Common myeloid progenitor, CD34-positive (primary cell): Measurements from ENCODE around the gene PGPEP1.

Experiments used
- CTCF ChIA-PET: fragments of 350-600 bp; sonication (Branson Sonifier 250); formaldehyde crosslinking; loops from one replicate; lab custom pipeline; 2021; ENCODE audit warnings: antibody characterized with exemption; lab: Charles Lee
- POLR2A ChIA-PET: fragments of 350-600 bp; sonication (Branson Sonifier 250); formaldehyde crosslinking; loops from one replicate; lab custom pipeline; 2021; ENCODE audit warnings: antibody characterized with exemption; lab: Charles Lee
- DNase-seq, 3 donors: peaks; one replicate each; pipeline versions ENCODE4 v3.0.0 to v3.0.0-alpha.2; 2013
- H3K27ac ChIP-seq, 2 experiments: 1 replicate in 1 of 2; 2 replicates in 1 of 2; pipeline ENCODE4 v1.7.0; 2013; ENCODE audit warnings: inconsistent platforms in 2 of 2, low read length in 2 of 2, mild to moderate bottlenecking in 2 of 2, low read depth in 1 of 2, moderate library complexity in 1 of 2; ENCODE audit not compliant: severe bottlenecking in 2 of 2, insufficient read depth in 1 of 2, poor library complexity in 1 of 2
- H3K27me3 ChIP-seq, 5 experiments: replicated peaks in 2 of 5; 1 replicate in 3 of 5; 2 replicates in 2 of 5; pipeline versions ENCODE4 v1.6.1 to v1.7.0; 2013; ENCODE audit warnings: low read length in 4 of 5, mild to moderate bottlenecking in 2 of 5, moderate library complexity in 2 of 5, inconsistent platforms in 1 of 5; ENCODE audit not compliant: insufficient read depth in 5 of 5, control insufficient read depth in 4 of 5
- H3K36me3 ChIP-seq, 4 experiments: 1 replicate in 2 of 4; 2 replicates in 2 of 4; pipeline versions ENCODE4 v1.6.1 to v1.7.0; 2013; ENCODE audit warnings: low read length in 3 of 4, control low read depth in 1 of 4, mild to moderate bottlenecking in 1 of 4; ENCODE audit not compliant: control insufficient read depth in 4 of 4, insufficient read depth in 4 of 4
- H3K4me1 ChIP-seq, 4 experiments: 1 replicate in 3 of 4; 2 replicates in 1 of 4; pipeline versions ENCODE4 v1.6.1 to v1.7.1; 2013; ENCODE audit warnings: low read length in 3 of 4, mild to moderate bottlenecking in 3 of 4, control low read depth in 1 of 4, inconsistent platforms in 1 of 4, moderate library complexity in 1 of 4; ENCODE audit not compliant: control insufficient read depth in 4 of 4, insufficient read depth in 4 of 4; ENCODE audit errors: control extremely low read depth in 1 of 4
- H3K4me3 ChIP-seq, 7 experiments: 1 replicate in 4 of 7; 2 replicates in 3 of 7; pipeline versions ENCODE4 v1.5.1 to v1.7.0; 2013; ENCODE audit warnings: mild to moderate bottlenecking in 7 of 7, low read length in 6 of 7, moderate library complexity in 6 of 7, inconsistent platforms in 2 of 7, low read depth in 2 of 7, control low read depth in 1 of 7; ENCODE audit not compliant: insufficient read depth in 4 of 7, control insufficient read depth in 1 of 7; ENCODE audit errors: extremely low read depth in 1 of 7
- H3K9me3 ChIP-seq, 5 experiments: 1 replicate in 4 of 5; 2 replicates in 1 of 5; pipeline versions ENCODE4 v1.6.1 to v1.7.1; 2013; ENCODE audit warnings: low read length in 4 of 5, mild to moderate bottlenecking in 2 of 5, inconsistent platforms in 1 of 5, low read depth in 1 of 5, moderate library complexity in 1 of 5; ENCODE audit not compliant: control insufficient read depth in 4 of 5, insufficient read depth in 2 of 5; ENCODE audit errors: control extremely low read depth in 1 of 5
- WGBS: methylation state at CpG from one replicate; pipeline ENCODE4 v1.1.5; 2013; ENCODE audit not compliant: insufficient coverage; 5-methylcytosine and 5-hydroxymethylcytosine counted together

PGPEP1 gene

DNA sequence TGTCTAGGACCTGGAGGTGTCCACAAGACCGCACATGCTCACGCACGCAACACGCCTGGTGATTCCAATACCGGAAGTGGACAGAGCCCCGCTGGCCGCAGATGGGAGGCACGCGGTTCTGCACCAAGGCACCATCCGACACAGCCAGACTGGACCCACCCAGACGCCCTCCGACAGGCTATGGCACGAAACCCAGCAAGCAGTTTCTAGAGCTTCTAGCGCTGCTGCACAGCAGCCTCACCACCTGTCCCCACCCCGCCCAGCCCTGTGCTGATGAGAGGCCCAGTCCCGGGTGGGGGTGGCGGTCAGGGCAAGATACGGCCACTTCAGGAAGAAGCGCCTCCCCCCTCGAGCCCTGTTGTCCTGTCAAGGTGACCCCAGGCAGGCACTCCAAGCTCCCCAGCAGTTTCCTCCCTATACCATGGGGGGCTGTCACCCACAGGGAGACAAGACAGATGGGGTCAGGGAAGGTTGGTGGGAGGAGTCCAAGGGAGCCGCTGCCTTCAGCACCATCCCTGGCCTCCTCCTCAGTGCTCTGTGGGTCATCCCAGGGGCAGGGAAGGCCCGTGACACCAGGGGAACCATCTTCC, 28.8 kb upstream of the PGPEP1 start:
- Histone ChIP-seq H3K4me1 (peaks cover 0 to 24% (median 9%) of the 10 kb centered on the region in 4 experiments), H3K27ac (peak overlapping the region in 1 of 2 experiments; percentile 22), H3K9me3 (no peaks in the 10 kb centered on the region), H3K4me3 (no peak overlapping the region), H3K36me3 (peaks cover 3 to 81% (median 40%) of the 10 kb centered on the region in 4 experiments), H3K27me3 (no peaks in the 10 kb centered on the region)
- no peak for DNase-seq
- 88% methylated on average over 18 of the region's 22 CpGs for WGBS
- POLR2A ChIA-PET, result no interaction called here
- CTCF ChIA-PET, result interaction anchor here (1.3 kb wide), 1 partner anchor 9 kb away, joined by 4 read pairs; no protein-coding TSS in a partner anchor

DNA sequence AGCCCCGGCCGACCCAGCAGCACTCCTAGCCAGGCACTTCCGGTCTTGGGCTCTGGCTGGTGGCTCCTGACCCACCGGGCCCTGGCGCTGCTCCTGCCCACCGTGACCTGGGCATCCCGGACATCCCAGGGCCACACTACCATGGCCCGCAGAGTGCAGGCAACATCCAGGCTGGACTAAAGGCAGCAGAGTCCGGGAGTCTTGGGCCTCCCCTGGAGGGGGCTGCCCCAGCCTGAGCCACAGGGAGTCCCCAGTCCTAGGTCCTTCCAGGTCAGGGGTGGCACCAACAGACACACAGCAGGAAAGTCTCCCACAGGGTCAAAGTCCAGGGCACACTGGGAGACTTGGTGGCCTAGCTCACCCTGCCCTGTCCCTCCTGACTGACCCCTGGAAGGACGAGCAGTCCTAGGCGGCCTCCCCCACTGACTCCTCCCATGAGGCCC, 28.3 kb upstream of the PGPEP1 start:
- no peak for DNase-seq
- CTCF ChIA-PET, result interaction anchor here (1.1 to 1.5 kb wide), 2 partner anchors 16 to 31 kb away, joined by 3 read pairs; partner anchors contain the start of gene JUND
- H3K36me3 ChIP-seq, result peaks cover 2 to 77% (median 38%) of the 10 kb centered on the region in 4 experiments

DNA sequence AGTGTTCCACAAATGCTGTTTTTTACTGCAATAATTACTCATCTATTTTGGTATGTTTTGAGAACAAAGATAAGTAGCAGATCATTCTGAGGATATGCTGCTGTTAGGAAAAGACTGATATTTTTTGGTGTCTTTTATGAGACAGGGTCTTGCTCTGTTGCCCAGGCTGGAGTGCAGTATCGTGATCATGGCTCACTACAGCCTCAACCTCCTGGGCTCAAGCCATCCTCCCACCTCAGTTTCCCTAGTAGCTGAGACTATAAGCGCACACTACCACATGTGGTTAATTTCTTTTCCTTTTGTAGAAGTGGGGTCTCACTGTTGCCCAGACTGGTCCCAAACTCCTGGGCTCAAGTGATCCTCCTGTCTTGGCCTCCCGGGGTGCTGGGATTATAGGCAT, 27.0 kb upstream of the PGPEP1 start:
- POLR2A ChIA-PET, result interaction anchor here (0.6 kb wide), 1 partner anchor 104 kb away, joined by 3 read pairs; no protein-coding TSS in a partner anchor
- CTCF ChIA-PET, result interaction anchor here (1.1 to 1.5 kb wide), 3 partner anchors 9 to 32 kb away, joined by 3 read pairs; partner anchors contain the start of gene JUND
- no peak overlapping the region for H3K27ac ChIP-seq

More for the DNA sequence above, 28.3 kb upstream of the PGPEP1 start:
- Histone ChIP-seq H3K9me3 (no peaks in the 10 kb centered on the region), H3K4me1 (peaks cover 0 to 28% (median 13%) of the 10 kb centered on the region in 4 experiments), H3K4me3 (no peak overlapping the region), H3K27ac (peak overlapping the region in 1 of 2 experiments; percentile 22), H3K27me3 (no peaks in the 10 kb centered on the region)
- WGBS, result 87% methylated on average over 9 of the region's 11 CpGs
- POLR2A ChIA-PET, result no interaction called here

DNA sequence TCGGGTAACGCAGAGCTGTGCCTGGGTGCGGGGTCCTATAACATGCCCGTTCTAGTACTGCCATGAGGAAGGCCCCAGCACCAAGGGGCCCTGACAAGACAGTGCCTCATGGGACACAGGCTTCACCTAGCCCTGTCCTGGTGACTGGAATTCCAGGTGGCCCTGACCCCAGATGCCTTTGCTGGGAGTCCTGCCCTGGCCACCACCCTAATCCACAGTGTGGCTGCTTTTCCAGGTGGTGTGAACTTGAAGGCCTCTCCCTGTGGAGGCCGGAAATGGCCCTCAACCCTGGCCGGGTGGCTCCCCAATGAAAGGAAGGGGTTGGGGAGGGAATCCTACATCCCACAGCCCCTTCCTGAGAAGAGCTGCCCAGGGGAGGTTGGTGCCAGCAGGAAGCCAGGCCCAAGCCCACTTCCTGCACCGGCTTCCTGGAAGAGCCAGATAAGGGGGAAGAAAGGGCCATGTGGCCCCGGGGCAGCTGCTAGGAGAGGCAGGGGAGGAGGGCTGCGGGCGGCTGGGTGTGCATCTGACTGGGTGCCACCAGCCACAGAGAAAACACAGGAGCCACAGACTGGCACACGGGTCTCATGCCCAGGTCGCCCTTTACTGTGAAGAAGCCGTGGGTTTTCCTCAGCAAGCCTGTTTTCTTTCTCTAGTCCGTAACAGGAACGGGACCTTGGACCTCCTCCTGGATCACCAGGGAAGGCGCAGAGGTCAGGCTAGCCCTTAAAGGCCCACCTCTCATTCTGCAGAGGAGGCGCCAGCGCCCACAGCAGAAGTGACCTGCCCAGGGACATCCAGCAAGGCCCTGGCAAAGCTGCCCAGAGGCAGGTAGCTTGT, 22.2 kb upstream of the PGPEP1 start:
- no peaks in the 10 kb centered on the region for H3K9me3 ChIP-seq
- ChIA-PET POLR2A (interaction anchor here (0.9 to 10.1 kb wide), 4 partner anchors 13 to 39 kb away, joined by 3 to 217 read pairs (median 15); partner anchors contain the start of gene JUND), CTCF (interaction anchor here (1.2 to 17.7 kb wide), 7 partner anchors 10 to 92 kb away, joined by 3 to 354 read pairs (median 9); partner anchors contain the start of genes IQCN and JUND)
- H3K36me3 ChIP-seq, result peaks cover 0 to 24% (median 3%) of the 10 kb centered on the region in 4 experiments
- peaks cover 11 to 69% (median 63%) of the 10 kb centered on the region in 4 experiments for H3K4me1 ChIP-seq
- H3K4me3 ChIP-seq, result peak overlapping the region in 5 of 7 experiments; percentile 40 to 69 (median 52)
- 7% methylated on average over 18 of the region's 18 CpGs for WGBS
- DNase-seq, result peak; percentile 85 to 92 (median 85)
- no peaks in the 10 kb centered on the region for H3K27me3 ChIP-seq
- H3K27ac ChIP-seq, result peak overlapping the region; percentile 78 to 88

More for the DNA sequence above, 27.0 kb upstream of the PGPEP1 start:
- Histone ChIP-seq H3K9me3 (no peaks in the 10 kb centered on the region), H3K4me3 (no peak overlapping the region), H3K36me3 (peaks cover 2 to 64% (median 33%) of the 10 kb centered on the region in 4 experiments), H3K27me3 (no peaks in the 10 kb centered on the region), H3K4me1 (peaks cover 3 to 35% (median 24%) of the 10 kb centered on the region in 4 experiments)
- 94% methylated on average over 2 of the region's 3 CpGs for WGBS
- DNase-seq, result no peak

DNA sequence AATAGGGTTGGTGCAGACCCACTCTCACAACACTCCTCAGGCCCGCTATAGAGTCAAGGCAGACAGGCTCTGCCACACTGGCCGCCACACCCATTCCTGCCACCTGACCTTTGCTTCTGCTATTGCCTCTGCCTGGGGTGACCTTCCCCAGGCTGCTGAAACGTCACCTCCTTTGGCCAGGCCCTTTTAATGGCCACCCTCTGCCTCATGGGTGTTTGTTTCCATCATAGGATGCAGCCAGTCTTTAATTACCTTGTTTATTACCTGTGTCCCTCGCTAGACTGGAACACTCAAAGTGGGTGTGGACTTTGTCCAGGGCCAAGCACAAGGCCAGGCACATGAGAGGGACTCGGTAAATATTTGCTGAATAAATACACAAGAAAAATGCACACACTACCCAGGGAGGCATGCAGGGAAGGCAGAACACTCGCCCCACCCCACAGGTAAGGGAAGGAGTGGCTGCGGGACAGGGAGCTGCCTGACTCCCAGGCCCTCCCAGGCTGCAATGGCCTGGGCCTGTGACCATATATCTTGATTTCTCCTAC, 20.7 kb upstream of the PGPEP1 start:
- Histone ChIP-seq H3K4me1 (peaks cover 17 to 80% (median 73%) of the 10 kb centered on the region in 4 experiments), H3K27ac (peak overlapping the region in 1 of 2 experiments; percentile 63)
- CTCF ChIA-PET, result interaction anchor here (1.0 to 17.7 kb wide), 4 partner anchors 20 to 44 kb away, joined by 3 to 354 read pairs (median 12); partner anchors contain the start of genes IQCN and JUND

More for the DNA sequence above, 20.7 kb upstream of the PGPEP1 start:
- H3K9me3 ChIP-seq, result no peaks in the 10 kb centered on the region
- DNase-seq, result no peak
- peaks cover 0 to 13% (median 0%) of the 10 kb centered on the region in 4 experiments for H3K36me3 ChIP-seq
- no peaks in the 10 kb centered on the region for H3K27me3 ChIP-seq
- H3K4me3 ChIP-seq, result no peak overlapping the region
- WGBS, result 93% methylated on average over 3 of the region's 7 CpGs
- POLR2A ChIA-PET, result interaction anchor here (10.1 kb wide), 1 partner anchor 40 kb away, joined by 217 read pairs; the partner anchor contains the start of gene JUND
